DND-41 (cell line): ENCODE data around the gene PDIK1L.

Source experiments
- ATAC-seq: fragments of 200-7000 bp; cut with Tn5 transposase; 3 replicates; pipeline ENCODE4 v1.9.1; 2021; ENCODE audit warnings: low read depth; ENCODE audit not compliant: insufficient read depth
- DNase-seq: peaks from one replicate; pipeline ENCODE4 v3.0.0-alpha.2; 2020
- H2AFZ ChIP-seq: 2 replicates; pipeline ENCODE4 v1.6.0; 2012; ENCODE audit warnings: low read depth, low read length
- H3K27ac ChIP-seq: 2 replicates; pipeline ENCODE4 v1.5.1; 2012; ENCODE audit warnings: low read length, inconsistent platforms
- H3K27me3 ChIP-seq: fragments of 200-600 bp; sonication (generic); 2 replicates; pipeline ENCODE4 v1.6.0; 2012; ENCODE audit warnings: low read length, mild to moderate bottlenecking, inconsistent platforms; ENCODE audit not compliant: insufficient read depth, poor library complexity
- H3K36me3 ChIP-seq: 2 replicates; pipeline ENCODE4 v1.5.1; 2012; ENCODE audit warnings: low read length, inconsistent platforms; ENCODE audit not compliant: insufficient read depth
- H3K4me1 ChIP-seq: 2 replicates; pipeline ENCODE4 v1.5.1; 2012; ENCODE audit warnings: mild to moderate bottlenecking, low read length; ENCODE audit not compliant: insufficient read depth
- H3K4me2 ChIP-seq: 2 replicates; pipeline ENCODE4 v1.6.0; 2012; ENCODE audit warnings: mild to moderate bottlenecking, moderate library complexity, low read length, inconsistent platforms; ENCODE audit not compliant: insufficient read depth
- H3K4me3 ChIP-seq, 2 experiments: fragments of 200-600 bp in 1 of 2; shearing (Covaris generic) in 1 of 2; 2 replicates each; pipeline ENCODE4 v1.5.1; 2012 to 2016; ENCODE audit warnings: inconsistent platforms in 2 of 2, low read length in 2 of 2, mild to moderate bottlenecking in 2 of 2, low read depth in 1 of 2, moderate library complexity in 1 of 2
- H3K79me2 ChIP-seq: 2 replicates; pipeline ENCODE4 v1.6.0; 2012; ENCODE audit warnings: low read length, inconsistent platforms; ENCODE audit not compliant: insufficient read depth
- H3K9ac ChIP-seq: 2 replicates; pipeline ENCODE4 v1.6.0; 2012; ENCODE audit warnings: low read depth, mild to moderate bottlenecking, inconsistent platforms, low read length, moderate library complexity
- H3K9me3 ChIP-seq: 2 replicates; pipeline ENCODE4 v1.5.1; 2012; ENCODE audit warnings: low read length, moderate library complexity, mild to moderate bottlenecking, inconsistent platforms; ENCODE audit not compliant: insufficient read depth, severe bottlenecking
- H4K20me1 ChIP-seq: 2 replicates; pipeline ENCODE4 v1.6.0; 2012; ENCODE audit warnings: low read length; ENCODE audit not compliant: insufficient read depth
- EZH2 ChIP-seq: IDR thresholded peaks from 3 replicates; pipeline ENCODE4 v1.6.1; 2012; ENCODE audit warnings: borderline replicate concordance, low read depth, mild to moderate bottlenecking, moderate library complexity, low read length, inconsistent platforms; ENCODE audit not compliant: severe bottlenecking
- TF ChIP-seq, protein P1 (sequence below): IDR thresholded peaks from 2 replicates; pipeline ENCODE4 v1.5.1; 2012; ENCODE audit warnings: borderline replicate concordance, low read length, moderate library complexity, mild to moderate bottlenecking; ENCODE audit not compliant: poor library complexity, severe bottlenecking; ENCODE audit errors: extremely low read depth

Gene PDIK1L

DNA sequence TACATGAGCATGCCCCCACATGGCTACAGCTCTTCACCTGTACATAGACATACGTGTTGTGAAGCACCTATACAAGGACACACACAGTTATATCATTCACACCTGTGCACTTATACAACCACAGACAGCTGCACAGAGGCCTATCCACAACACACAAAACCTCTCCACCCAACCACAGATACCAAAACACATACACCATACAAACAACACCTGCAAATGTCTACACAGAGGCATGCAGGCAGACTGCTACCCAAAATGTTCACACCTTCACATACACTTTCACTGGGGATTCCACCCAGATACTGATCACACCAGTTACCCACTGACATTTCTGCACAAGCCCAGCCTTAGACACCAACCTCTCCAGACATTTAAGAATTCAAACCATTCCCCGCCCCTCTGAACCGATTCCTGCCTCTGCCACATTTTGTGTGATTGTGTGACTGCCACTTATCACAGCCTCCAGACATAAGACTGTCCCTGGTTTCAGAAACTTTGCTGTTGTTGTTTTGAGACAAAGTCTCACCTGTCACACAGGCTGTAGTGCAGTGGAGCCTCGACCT lies 55.2 kb downstream of the PDIK1L start:
- ATAC-seq = no peak
- Histone ChIP-seq H3K4me2 (no peak overlapping the region), H3K79me2 (peaks cover 3% of the 10 kb centered on the region; the same call in 1 of the 2 replicates), H3K36me3 (peaks cover 5% of the 10 kb centered on the region), H3K9me3 (no peaks in the 10 kb centered on the region), H3K27me3 (peaks cover 28% of the 10 kb centered on the region), H3K4me3 (no peak overlapping the region), H4K20me1 (no peaks in the 10 kb centered on the region), H3K9ac (no peak overlapping the region), H2AFZ (no peak overlapping the region), H3K27ac (no peak overlapping the region), H3K4me1 (peaks cover 29% of the 10 kb centered on the region)
- no peak for DNase-seq
- TF ChIP-seq EZH2 = no peak
- TF ChIP-seq, protein P1, sequence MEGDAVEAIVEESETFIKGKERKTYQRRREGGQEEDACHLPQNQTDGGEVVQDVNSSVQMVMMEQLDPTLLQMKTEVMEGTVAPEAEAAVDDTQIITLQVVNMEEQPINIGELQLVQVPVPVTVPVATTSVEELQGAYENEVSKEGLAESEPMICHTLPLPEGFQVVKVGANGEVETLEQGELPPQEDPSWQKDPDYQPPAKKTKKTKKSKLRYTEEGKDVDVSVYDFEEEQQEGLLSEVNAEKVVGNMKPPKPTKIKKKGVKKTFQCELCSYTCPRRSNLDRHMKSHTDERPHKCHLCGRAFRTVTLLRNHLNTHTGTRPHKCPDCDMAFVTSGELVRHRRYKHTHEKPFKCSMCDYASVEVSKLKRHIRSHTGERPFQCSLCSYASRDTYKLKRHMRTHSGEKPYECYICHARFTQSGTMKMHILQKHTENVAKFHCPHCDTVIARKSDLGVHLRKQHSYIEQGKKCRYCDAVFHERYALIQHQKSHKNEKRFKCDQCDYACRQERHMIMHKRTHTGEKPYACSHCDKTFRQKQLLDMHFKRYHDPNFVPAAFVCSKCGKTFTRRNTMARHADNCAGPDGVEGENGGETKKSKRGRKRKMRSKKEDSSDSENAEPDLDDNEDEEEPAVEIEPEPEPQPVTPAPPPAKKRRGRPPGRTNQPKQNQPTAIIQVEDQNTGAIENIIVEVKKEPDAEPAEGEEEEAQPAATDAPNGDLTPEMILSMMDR = no peak

DNA sequence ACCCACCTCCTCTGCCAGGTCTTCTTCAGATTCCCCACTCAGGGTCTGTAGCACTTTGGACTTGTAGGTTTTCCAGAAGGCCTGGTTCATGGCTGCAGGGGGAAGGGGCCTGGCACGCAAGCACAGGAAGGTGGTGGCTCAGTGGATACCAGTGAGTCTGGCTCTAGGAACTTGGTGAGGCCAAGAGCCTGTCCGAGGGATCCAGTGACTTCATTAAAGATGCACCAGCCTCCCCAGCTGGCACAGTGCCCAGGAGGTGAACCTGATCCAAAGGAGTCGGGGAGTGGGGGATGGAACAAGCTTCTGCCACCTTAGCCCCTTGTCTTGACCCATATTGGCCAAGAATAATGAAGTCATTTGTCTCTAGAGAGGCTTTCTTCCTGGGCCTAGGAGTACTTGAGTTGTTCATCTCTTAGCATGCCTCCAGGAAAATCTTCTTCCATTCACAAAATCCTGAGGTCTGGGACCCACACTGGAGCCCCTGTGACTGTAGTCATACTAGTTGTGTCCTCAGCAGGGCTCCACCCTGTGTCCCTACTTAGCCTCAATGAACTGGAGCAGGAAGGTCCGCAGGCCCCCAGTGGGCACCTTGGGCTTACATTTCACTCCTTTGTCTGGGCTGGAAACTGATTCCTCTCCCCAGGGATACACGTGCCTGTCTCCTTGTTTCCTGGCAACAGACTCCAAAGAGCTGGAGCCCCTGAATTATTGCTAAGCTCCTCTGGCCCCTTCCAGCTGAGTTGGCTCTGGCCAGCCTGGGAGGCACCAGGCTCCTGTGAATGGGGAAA lies 57.0 kb downstream of the PDIK1L start, which contains the start of gene C1orf232:
TSS of gene C1orf232 (minus strand) at position 554 of the 788 bp plus-strand sequence. CDS start at position 90, 464 bp downstream.
- peaks cover 5% of the 10 kb centered on the region for H3K36me3 ChIP-seq
- H4K20me1 ChIP-seq = no peaks in the 10 kb centered on the region
- H2AFZ ChIP-seq = peak within 1 kb of the TSS; percentile 95
- H3K4me2 ChIP-seq = peak within 1 kb of the TSS; percentile 81
- H3K9ac ChIP-seq = peak within 1 kb of the TSS; percentile 83
- H3K27me3 ChIP-seq = peaks cover 12% of the 10 kb centered on the region
- H3K4me1 ChIP-seq = peaks cover 29% of the 10 kb centered on the region
- peak within 1 kb of the TSS; percentile 45; the same call in 1 of the 2 replicates for H3K27ac ChIP-seq
- TF ChIP-seq, protein P1 = no peak
- H3K79me2 ChIP-seq = peaks cover 3% of the 10 kb centered on the region; the same call in 1 of the 2 replicates
- no peak for DNase-seq
- no peaks in the 10 kb centered on the region for H3K9me3 ChIP-seq
- H3K4me3 ChIP-seq = peak within 1 kb of the TSS; percentile 56 to 84; a peak in 3 of 4 replicates
- no peak for ATAC-seq

DNA sequence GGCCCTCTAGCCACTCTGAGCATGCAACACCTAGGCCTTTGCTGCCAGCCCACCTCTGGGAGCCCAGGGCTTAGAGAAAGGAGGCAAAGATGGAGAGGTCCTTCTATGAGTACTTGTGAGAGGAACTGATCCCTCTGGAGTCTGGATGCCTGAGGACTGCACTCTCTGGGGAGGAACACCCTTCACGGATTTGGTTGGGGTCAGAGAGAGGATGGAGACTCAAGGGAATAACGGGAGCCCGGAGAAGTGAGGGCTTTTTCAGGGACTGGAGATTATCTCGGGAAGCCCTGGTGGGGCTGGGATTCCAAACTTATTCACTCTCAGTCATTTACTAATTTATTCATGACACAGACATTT lies 57.6 kb downstream of the PDIK1L start:
- peaks cover 3% of the 10 kb centered on the region; the same call in 1 of the 2 replicates for H3K79me2 ChIP-seq
- H3K27ac ChIP-seq = no peak overlapping the region; the same call in 1 of the 2 replicates
- H4K20me1 ChIP-seq = no peaks in the 10 kb centered on the region
- H2AFZ ChIP-seq = peak overlapping the region; percentile 95
- no peaks in the 10 kb centered on the region for H3K9me3 ChIP-seq
- H3K4me1 ChIP-seq = peaks cover 23% of the 10 kb centered on the region
- peak overlapping the region; percentile 81 for H3K4me2 ChIP-seq
- H3K36me3 ChIP-seq = peaks cover 5% of the 10 kb centered on the region
- ATAC-seq = no peak
- TF ChIP-seq, protein P1 = no peak
- no peak for TF ChIP-seq EZH2
- H3K27me3 ChIP-seq = peaks cover 9% of the 10 kb centered on the region
- DNase-seq = no peak
- H3K9ac ChIP-seq = peak overlapping the region; percentile 83
- peak overlapping the region in 1 of 2 experiments; percentile 84; a peak in 2 of 4 replicates for H3K4me3 ChIP-seq
